PC-9 (cell line): ENCODE measurements around the gene SLC7A6. TPM values are rescaled to one million over a fixed set of nuclear protein-coding genes. Genes with fewer than 3 reads are reported as not detected.

ENCODE experiments used
- BruUV-seq: library from RNA; stranded (reverse); fragments of 400-500 nt; replicated peaks from 2 replicates; lab custom pipeline; 2021; lab: Mats Ljungman, UMichigan
- CTCF ChIA-PET: fragments of 300-600 bp; sonication (Branson Sonifier 250); formaldehyde crosslinking; loops from one replicate; lab custom pipeline; 2022; ENCODE audit warnings: antibody characterized with exemption; lab: Charles Lee
- POLR2A ChIA-PET: fragments of 300-600 bp; sonication (Branson Sonifier 250); formaldehyde crosslinking; loops from one replicate; lab custom pipeline; 2022; ENCODE audit warnings: antibody characterized with exemption; ENCODE audit not compliant: unreplicated experiment; lab: Charles Lee
- DNase-seq, 2 experiments: peaks; one replicate each; pipeline versions ENCODE4 v3.0.0 to v3.0.0-alpha.2; 2015 to 2022; ENCODE audit warnings: mixed read lengths in 1 of 2
- H2AFZ ChIP-seq: fragments of 200-600 bp; sonication (generic); 2 replicates; pipeline ENCODE4 v1.8.1; 2017; ENCODE audit warnings: antibody characterized with exemption
- H3F3A ChIP-seq: fragments of 200-600 bp; sonication (generic); 2 replicates; pipeline ENCODE4 v1.8.1; 2017; ENCODE audit warnings: antibody characterized with exemption, mild to moderate bottlenecking, low read depth; ENCODE audit not compliant: insufficient read depth
- H3K27ac ChIP-seq: fragments of 200-600 bp; sonication (generic); 2 replicates; pipeline ENCODE4 v1.6.1; 2016; ENCODE audit warnings: mixed run types
- H3K27me3 ChIP-seq: fragments of 200-600 bp; sonication (generic); 2 replicates; pipeline ENCODE4 v1.6.1; 2016; ENCODE audit warnings: low read depth, mixed run types; ENCODE audit not compliant: insufficient read depth
- H3K36me3 ChIP-seq: fragments of 200-600 bp; sonication (generic); 2 replicates; pipeline ENCODE4 v1.6.1; 2016; ENCODE audit warnings: low read depth, mixed run types
- H3K4me1 ChIP-seq: fragments of 200-600 bp; sonication (generic); replicated peaks from 2 replicates; pipeline ENCODE4 v1.6.1; 2016; ENCODE audit warnings: mixed run types; ENCODE audit not compliant: insufficient read depth
- H3K4me2 ChIP-seq: fragments of 200-600 bp; sonication (generic); 2 replicates; pipeline ENCODE4 v1.6.1; 2017; ENCODE audit warnings: mixed run types
- H3K4me3 ChIP-seq: fragments of 200-600 bp; sonication (generic); 2 replicates; pipeline ENCODE4 v1.6.1; 2016; ENCODE audit warnings: mixed run types
- H3K79me2 ChIP-seq: fragments of 200-600 bp; sonication (generic); 2 replicates; pipeline ENCODE4 v1.6.1; 2017; ENCODE audit warnings: low read depth, mixed run types
- H3K9me2 ChIP-seq: fragments of 200-600 bp; sonication (generic); 2 replicates; pipeline ENCODE4 v1.8.1; 2017; ENCODE audit warnings: mild to moderate bottlenecking; ENCODE audit not compliant: insufficient read depth
- H3K9me3 ChIP-seq: fragments of 200-600 bp; sonication (generic); 2 replicates; pipeline ENCODE4 v1.8.1; 2016; ENCODE audit warnings: low read depth; ENCODE audit not compliant: insufficient read depth
- H4K20me1 ChIP-seq: fragments of 200-600 bp; sonication (generic); 2 replicates; pipeline ENCODE4 v1.8.1; 2017; ENCODE audit not compliant: insufficient read depth
- CTCF ChIP-seq: fragments of 200-600 bp; sonication (generic); conservative IDR thresholded peaks from 2 replicates; pipeline ENCODE4 v1.6.1; 2017; ENCODE audit warnings: mixed run types, antibody characterized with exemption, mild to moderate bottlenecking, moderate library complexity
- EZH2 ChIP-seq: fragments of 200-600 bp; sonication (generic); IDR thresholded peaks from 2 replicates; pipeline ENCODE4 v1.8.0; 2017; ENCODE audit warnings: antibody characterized with exemption, low read depth
- intact Hi-C: fragments of 100-400 bp; cut with micrococcal nuclease; formaldehyde crosslinking; loops from one replicate; pipeline ENCODE4 v1.10.0; 2022; ENCODE audit not compliant: unreplicated experiment
- total RNA-seq: library from RNA; stranded (reverse); gene quantifications from 2 replicates; pipeline ENCODE4 v1.2.3, GENCODE V29; 2021

SLC7A6 gene
- total RNA-seq, 1 experiment from 2014 or later = 44.7 TPM

GRCh38 chr16:68257251-68257905 lies 6.9 kb upstream of the SLC7A6 start:
- H3F3A ChIP-seq = peaks cover 28% of the 10 kb centered on the region
- peak; percentile 46 to 74 for DNase-seq
- TF ChIP-seq EZH2 (no peak), CTCF (no peak)
- no peak overlapping the region for H3K4me3 ChIP-seq
- H2AFZ ChIP-seq = no peak overlapping the region; the same call in 1 of the 2 replicates
- BruUV-seq = no TSS peak
- intact Hi-C loops = no loop called here
- H3K4me2 ChIP-seq = peak overlapping the region; percentile 58
- no peaks in the 10 kb centered on the region for H4K20me1 ChIP-seq
- no peaks in the 10 kb centered on the region for H3K36me3 ChIP-seq
- POLR2A ChIA-PET = interaction anchor here (0.6 kb wide), 1 partner anchor 129 kb away, joined by 7 read pairs; no protein-coding TSS in a partner anchor
- no peaks in the 10 kb centered on the region for H3K9me2 ChIP-seq
- H3K27me3 ChIP-seq = no peaks in the 10 kb centered on the region
- peaks cover 25% of the 10 kb centered on the region for H3K4me1 ChIP-seq
- no peaks in the 10 kb centered on the region for H3K79me2 ChIP-seq
- CTCF ChIA-PET = interaction anchor here (0.5 to 1.2 kb wide), 5 partner anchors 12 to 183 kb away, joined by 3 to 5 read pairs (median 3); no protein-coding TSS in a partner anchor
- peak overlapping the region; percentile 73 for H3K27ac ChIP-seq
- H3K9me3 ChIP-seq = no peaks in the 10 kb centered on the region

- H3K36me3 ChIP-seq = no peaks in the 10 kb centered on the region
- no peak overlapping the region for H3K4me3 ChIP-seq
- peak overlapping the region; percentile 58 for H3K4me2 ChIP-seq
- peaks cover 34% of the 10 kb centered on the region for H3F3A ChIP-seq
- no peaks in the 10 kb centered on the region for H3K9me3 ChIP-seq
- intact Hi-C loops = loop anchor here (1.0 kb wide), 1 partner anchor 21 kb away; no protein-coding TSS in a partner anchor
- no peak for TF ChIP-seq EZH2
- TF ChIP-seq CTCF = no peak
- POLR2A ChIA-PET = interaction anchor here (0.6 kb wide), 2 partner anchors 21 to 129 kb away, joined by 7 read pairs; no protein-coding TSS in a partner anchor
- peak overlapping the region; percentile 73 for H3K27ac ChIP-seq
- no peaks in the 10 kb centered on the region for H3K9me2 ChIP-seq
- CTCF ChIA-PET = interaction anchor here (0.5 to 1.2 kb wide), 5 partner anchors 11 to 184 kb away, joined by 3 to 5 read pairs (median 3); no protein-coding TSS in a partner anchor
- DNase-seq = peak; percentile 80 to 96
- no peaks in the 10 kb centered on the region for H4K20me1 ChIP-seq
- H3K4me1 ChIP-seq = peaks cover 29% of the 10 kb centered on the region
- H3K27me3 ChIP-seq = no peaks in the 10 kb centered on the region
- H2AFZ ChIP-seq = no peak overlapping the region; the same call in 1 of the 2 replicates
- BruUV-seq = no TSS peak
- peaks cover under 1% of the 10 kb centered on the region; the same call in 1 of the 2 replicates for H3K79me2 ChIP-seq
These were observed 6.2 kb upstream of the SLC7A6 start for GRCh38 chr16:68257906-68258800.
